ENCODE data around the gene PHF24. TPM values are rescaled to one million over a fixed set of nuclear protein-coding genes. Genes with fewer than 3 reads are reported as not detected.
A peak's percentile ranks its signal among the peaks of the same experiment; 100 is the strongest.

PHF24 gene
- total RNA-seq, 1 donor = not detected

- no peak overlapping the region for H3K4me3 ChIP-seq (ENCODE audit: low read depth, low read length)
- no peak for DNase-seq (ENCODE audit: low read depth)
- TF ChIP-seq, protein P1, sequence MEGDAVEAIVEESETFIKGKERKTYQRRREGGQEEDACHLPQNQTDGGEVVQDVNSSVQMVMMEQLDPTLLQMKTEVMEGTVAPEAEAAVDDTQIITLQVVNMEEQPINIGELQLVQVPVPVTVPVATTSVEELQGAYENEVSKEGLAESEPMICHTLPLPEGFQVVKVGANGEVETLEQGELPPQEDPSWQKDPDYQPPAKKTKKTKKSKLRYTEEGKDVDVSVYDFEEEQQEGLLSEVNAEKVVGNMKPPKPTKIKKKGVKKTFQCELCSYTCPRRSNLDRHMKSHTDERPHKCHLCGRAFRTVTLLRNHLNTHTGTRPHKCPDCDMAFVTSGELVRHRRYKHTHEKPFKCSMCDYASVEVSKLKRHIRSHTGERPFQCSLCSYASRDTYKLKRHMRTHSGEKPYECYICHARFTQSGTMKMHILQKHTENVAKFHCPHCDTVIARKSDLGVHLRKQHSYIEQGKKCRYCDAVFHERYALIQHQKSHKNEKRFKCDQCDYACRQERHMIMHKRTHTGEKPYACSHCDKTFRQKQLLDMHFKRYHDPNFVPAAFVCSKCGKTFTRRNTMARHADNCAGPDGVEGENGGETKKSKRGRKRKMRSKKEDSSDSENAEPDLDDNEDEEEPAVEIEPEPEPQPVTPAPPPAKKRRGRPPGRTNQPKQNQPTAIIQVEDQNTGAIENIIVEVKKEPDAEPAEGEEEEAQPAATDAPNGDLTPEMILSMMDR (IDR thresholded peaks at IDR 0.05; ENCODE audit: insufficient read depth, low read depth, low read length) = no peak
These were observed 39.3 kb downstream of the PHF24 start for GRCh38 chr9:34997379-34997781.

GRCh38 chr9:34998266-34998665 lies 40.2 kb downstream of the PHF24 start:
- TF ChIP-seq, protein P1 (IDR thresholded peaks at IDR 0.05; ENCODE audit: insufficient read depth, low read depth, low read length) = no peak
- H3K4me3 ChIP-seq (ENCODE audit: low read depth, low read length) = no peak overlapping the region

DNA sequence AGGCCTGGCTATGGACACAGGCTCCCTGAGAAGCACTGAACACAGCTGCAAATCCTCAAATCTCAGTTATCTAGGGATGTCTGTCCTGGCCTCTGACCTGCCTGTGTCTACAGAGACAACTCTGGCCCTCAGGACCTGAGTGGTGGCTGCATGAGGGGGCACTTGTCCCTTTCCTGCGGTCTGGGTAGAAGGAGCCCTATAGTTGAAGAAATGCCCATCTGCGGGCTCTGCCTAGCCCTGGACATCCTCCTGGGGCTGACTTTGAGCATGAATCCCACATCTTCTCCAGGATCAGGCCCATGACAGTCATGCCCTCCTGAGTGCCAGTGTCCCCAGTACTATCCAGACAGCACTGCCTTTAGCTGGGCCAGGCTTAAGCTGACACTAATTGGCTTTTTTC lies 41.5 kb downstream of the PHF24 start:
- H3K4me3 ChIP-seq (ENCODE audit: low read depth, low read length) = no peak overlapping the region
- TF ChIP-seq, protein P1 (IDR thresholded peaks at IDR 0.05; ENCODE audit: insufficient read depth, low read depth, low read length) = no peak
- no peak for DNase-seq (ENCODE audit: low read depth)

More at GRCh38 chr9:34998266-34998665, 40.2 kb downstream of the PHF24 start:
- DNase-seq (ENCODE audit: low read depth) = no peak

DNA sequence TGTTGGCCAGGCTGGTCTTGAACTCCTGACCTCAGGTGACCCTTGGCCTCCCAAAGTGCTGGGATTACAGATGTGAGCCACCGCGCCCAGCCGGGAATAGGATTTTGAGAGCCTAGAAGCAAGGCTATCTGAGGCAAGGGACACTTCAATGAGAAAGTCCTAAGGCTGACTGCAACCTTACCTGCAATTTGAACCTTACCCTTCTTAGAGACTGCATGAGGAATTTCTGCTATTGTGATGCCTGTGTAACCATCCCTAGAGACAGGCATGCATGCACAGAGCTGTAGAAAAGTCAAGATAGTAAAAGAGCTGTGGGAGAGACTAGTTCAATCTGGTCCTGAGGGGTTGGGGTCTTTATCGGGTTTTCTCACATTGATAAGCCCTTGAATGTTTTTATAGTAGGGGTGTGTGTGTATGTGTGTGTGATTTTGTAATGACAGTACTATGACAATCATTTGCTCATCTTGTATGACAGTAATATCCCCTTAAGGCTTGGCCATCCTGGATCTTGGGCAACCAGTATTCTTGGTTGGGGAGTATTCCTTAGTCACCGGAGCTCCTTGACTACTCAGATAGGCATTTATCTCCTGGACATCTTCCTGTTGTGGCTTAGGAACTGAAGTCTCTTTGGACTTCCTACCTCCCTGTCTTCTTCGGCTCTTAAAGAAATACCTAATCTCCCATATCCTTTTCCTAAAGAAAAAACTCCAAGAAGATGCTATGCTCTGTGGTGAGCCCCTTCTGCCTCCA lies 42.6 kb downstream of the PHF24 start:
- peak; percentile 39 for DNase-seq (ENCODE audit: low read depth)
- TF ChIP-seq, protein P1 (IDR thresholded peaks at IDR 0.05; ENCODE audit: insufficient read depth, low read depth, low read length) = no peak
- no peak overlapping the region for H3K4me3 ChIP-seq (ENCODE audit: low read depth, low read length)

GRCh38 chr9:35001285-35001677 lies 43.2 kb downstream of the PHF24 start:
- TF ChIP-seq, protein P1 (IDR thresholded peaks at IDR 0.05; ENCODE audit: insufficient read depth, low read depth, low read length) = no peak
- no peak overlapping the region for H3K4me3 ChIP-seq (ENCODE audit: low read depth, low read length)
- DNase-seq (ENCODE audit: low read depth) = no peak

GRCh38 chr9:35001803-35002502 lies 43.9 kb downstream of the PHF24 start:
- TF ChIP-seq, protein P1 (IDR thresholded peaks at IDR 0.05; ENCODE audit: insufficient read depth, low read depth, low read length) = no peak
- peak; percentile 10 for DNase-seq (ENCODE audit: low read depth)
- H3K4me3 ChIP-seq (ENCODE audit: low read depth, low read length) = no peak overlapping the region
